ENCODE results near the gene CDK8.

Gene CDK8

DNA sequence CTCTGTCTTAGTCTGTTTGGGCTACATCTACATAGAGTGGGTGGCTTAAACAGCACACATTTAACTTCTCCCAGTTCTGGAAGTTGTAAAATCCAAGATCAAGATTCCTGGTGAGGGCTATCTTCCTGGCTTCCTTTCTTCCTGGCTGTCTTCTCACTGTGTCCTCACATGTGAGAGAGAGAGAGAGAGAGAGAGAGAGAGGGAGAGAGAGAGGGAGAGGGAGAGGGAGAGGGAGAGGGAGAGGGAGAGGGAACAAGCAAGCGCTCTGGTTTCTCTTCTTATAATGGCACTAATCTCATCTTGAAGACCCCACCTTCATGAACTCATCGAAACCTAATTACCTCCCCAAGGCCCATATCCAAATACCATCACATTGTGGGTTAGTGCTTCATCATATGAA lies 69.2 kb downstream of the CDK8 start:
- DNase-seq: no peak

DNA sequence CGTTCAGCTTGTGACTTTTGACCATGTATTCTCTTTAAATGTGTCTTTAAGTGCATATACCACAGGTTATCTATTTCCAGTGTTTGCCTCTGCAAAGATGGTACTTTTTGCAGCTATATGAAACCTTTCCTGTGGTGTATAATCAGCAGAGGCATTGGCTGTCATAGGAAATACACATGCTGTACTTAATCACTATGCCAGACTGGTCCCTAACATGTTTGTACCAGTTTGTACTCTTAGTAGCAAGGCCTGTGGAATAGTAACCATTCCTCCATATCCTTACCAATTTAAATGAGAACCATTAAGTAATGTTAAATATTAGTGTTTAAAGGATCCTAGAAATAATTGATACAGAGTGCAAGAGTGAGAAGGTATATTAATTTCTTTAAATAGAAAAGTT lies 69.8 kb downstream of the CDK8 start:
- DNase-seq: no peak

GRCh38 chr13:26324294-26324693 lies 70.4 kb downstream of the CDK8 start:
- no peak for DNase-seq

- DNase-seq: no peak
Measured at GRCh38 chr13:26324867-26325266, 70.9 kb downstream of the CDK8 start.

GRCh38 chr13:26325876-26326275 lies 71.9 kb downstream of the CDK8 start:
- DNase-seq: no peak

DNA sequence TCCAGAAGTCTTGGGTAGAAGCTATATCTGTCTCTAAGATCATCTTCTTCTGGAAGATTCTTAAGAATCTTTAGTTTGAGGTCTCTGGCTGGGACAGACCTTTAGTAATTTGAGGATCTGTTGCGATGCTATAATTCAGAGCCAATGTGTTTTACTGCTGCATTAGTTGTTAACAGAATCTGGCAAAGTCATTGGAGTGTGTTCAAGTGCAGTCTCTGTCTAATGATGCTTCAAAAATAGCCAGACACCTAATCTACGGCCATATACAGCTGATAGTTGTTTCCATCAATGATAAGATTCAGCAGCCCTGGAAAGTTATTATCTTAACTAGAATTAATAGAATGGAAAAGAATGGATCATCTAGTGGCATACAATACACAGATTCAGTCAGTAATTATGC lies 72.6 kb downstream of the CDK8 start:
- no peak for DNase-seq

- no peak for DNase-seq
Measured at GRCh38 chr13:26327940-26328725, 74.2 kb downstream of the CDK8 start.

GRCh38 chr13:26335158-26335557 lies 81.2 kb downstream of the CDK8 start:
- no peak for DNase-seq

GRCh38 chr13:26340807-26341206 lies 86.9 kb downstream of the CDK8 start:
- no peak for DNase-seq

DNA sequence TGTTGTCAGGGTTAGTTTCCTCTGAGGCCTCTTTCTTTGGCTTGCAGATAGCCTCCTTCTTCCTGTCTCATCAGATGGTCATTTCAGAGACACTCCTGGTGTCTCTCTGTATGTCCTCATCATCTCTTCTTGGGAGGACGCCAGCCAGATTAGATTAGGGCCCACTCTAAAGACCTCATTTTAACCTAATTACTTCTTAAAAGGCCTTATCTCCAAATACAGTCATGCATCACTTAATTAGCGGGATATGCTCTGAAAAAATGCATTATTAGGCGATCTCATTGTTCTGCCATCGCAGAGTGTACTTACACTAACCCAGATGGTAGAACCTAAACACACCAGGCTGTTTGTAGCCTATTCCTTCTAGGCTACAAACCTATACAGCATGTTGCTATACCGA lies 89.0 kb downstream of the CDK8 start:
- no peak for DNase-seq

GRCh38 chr13:26343816-26344215 lies 89.9 kb downstream of the CDK8 start:
- DNase-seq: no peak

DNA sequence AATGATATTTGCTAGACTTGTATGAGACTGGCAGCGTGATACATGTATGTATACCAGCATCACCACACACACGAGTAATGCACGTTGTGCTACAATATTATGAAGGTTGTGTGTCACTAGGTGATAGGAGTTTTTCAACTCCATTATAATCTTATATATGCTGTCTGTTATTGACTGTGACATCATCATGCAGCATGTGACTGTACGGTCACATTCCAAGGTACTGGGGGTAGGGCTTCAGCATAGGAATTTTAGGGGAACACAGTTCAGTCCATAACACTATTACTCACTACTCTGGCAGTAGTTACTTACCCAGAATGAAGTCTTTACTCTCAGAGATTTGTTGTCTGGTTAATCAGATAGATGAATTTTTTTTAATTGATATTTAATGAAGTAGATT lies 91.1 kb downstream of the CDK8 start:
- no peak for DNase-seq

- no peak for DNase-seq
Measured at GRCh38 chr13:26348966-26349365, 95.0 kb downstream of the CDK8 start.

- no peak for DNase-seq
Measured at GRCh38 chr13:26362261-26362660, 108.3 kb downstream of the CDK8 start.

DNA sequence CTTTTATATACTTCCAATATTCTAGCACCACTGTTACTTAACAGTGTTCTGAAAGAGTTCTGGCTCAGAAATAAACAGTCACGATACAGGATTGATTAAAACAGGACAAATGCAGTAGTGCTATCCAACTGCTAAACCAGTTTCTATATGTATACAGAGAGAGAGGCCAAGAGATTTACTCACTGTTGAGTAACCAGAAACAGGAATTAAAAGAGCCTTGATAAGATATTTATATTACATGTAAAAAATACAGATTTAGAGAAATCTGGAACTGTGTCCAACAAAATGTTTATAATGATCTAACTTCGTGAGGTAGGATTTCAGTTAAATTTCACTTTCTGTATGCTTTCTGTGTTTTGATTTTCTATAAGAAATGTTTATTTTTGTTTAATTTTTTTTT lies 116.6 kb downstream of the CDK8 start:
- no peak for DNase-seq

DNA sequence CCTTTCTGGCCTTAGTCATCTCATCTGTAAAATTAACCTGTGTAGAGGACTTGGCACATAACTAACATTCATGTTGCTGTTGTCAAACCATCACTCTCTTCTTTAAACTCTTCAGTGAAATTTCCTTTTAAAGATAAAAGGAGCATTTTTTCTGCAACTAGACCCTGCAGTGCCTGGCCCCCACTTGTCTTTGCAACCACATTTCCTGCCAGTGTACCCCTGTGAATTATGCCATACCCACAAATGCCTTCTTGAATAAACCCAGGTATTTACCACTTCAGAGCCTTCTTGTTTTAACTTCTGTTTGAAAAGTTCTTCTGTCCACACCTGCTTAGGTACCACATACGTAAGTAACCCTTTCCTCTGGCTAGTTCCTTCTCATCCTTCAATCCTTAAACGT lies 118.8 kb downstream of the CDK8 start:
- DNase-seq: no peak

GRCh38 chr13:26376430-26376829 lies 122.5 kb downstream of the CDK8 start:
- no peak for DNase-seq

- DNase-seq: no peak
Measured at GRCh38 chr13:26377038-26377437, 123.1 kb downstream of the CDK8 start.

DNA sequence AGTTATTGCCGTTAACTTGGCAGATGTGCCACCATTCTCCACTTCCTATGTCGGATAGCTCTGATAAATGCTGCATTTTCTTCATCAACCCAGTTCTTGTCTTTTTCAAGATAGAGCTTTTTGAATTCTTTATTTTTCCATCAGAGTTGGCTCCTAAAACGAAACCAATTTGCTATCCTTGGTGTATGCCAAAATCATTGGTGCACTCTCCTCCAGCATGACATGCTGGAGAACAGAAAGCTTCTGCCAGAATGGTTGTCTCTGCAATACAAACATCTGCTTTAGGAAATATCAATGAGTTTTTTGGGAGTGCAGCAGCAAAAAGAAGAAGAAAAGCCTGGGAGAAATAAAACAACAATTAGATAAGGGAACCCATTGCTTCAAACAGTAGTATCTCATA lies 124.2 kb downstream of the CDK8 start:
- no peak for DNase-seq

GRCh38 chr13:26379831-26380230 lies 125.9 kb downstream of the CDK8 start:
- DNase-seq: no peak

DNA sequence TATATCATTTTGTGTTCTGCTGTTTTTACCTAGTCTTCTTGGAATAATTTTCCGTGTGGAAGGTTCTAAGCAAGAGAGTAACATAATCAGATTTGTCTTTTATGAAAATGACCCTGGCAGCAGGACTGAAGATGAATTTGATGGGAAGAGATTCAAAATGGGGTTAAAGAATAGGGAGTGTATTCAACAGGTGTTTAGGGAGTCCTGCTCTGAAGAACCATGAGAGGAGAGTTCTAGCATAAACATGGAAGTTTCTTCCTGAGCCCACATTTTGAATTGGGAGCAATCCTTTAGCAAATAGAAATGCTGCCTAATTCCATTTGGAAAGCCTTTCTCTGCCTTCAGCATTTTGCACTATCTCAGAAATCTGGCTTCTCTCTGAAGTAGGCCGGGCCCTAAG lies 127.0 kb downstream of the CDK8 start:
- no peak for DNase-seq

DNA sequence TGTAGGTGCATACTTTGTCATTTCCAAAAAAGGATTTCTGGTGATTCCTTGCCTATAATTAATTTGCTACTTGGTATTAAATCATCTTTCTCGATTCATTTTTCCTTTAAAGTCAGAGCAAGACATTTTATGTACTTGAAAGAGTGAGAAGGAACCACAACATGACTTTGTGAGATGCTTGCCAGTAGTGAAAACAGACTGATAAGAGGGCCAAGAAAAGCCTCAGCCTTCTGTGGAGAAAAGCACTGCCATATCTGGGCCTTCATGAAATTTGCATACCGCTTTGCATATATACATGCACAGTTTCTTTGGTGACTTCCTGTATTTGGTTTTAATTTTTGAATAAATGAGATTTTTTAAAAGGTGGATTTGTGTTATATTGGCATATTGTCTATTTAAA lies 128.4 kb downstream of the CDK8 start:
- no peak for DNase-seq

DNA sequence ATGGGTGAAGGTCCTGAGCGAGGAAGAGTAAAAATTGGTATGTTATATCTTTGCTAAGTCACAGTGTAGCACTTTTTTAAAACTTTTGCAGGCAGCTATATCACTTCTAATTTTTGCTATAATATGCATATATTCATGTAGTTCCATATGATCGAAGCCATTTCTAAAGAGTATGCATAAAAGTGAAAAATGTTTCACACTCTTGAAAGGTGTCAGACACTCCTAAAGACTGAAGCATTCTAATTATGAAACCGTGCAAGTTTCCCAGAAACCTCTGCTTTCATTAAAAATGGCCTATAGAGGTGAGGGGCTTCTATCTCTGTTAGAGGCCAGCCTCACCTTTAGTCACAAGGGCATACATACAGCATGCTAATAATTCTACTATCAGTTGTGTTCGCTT lies 128.9 kb downstream of the CDK8 start:
- no peak for DNase-seq

GRCh38 chr13:26384587-26384986 lies 130.7 kb downstream of the CDK8 start:
- no peak for DNase-seq

DNA sequence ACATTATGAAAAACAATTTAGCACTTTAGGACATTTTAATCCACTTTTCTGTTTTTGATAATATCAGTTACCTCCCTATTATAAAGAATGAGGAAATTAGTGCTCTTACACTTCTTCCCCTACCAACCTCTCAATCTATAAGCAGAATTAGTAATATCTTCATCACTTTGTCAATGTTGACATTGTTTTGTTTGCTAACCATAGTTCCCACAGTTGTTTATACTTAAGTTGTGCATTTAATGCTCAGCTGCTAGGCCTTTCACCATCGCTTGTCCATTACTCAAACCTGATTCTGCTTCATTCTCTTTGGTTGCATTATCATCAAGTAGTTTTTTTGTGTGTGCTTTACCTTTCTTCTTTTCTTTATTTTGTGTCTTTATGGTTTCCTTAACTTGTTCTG lies 132.1 kb downstream of the CDK8 start:
- DNase-seq: no peak

GRCh38 chr13:26390203-26390602 lies 136.3 kb downstream of the CDK8 start:
- DNase-seq: no peak
